ENCODE results near the gene TEN1. TPM values are rescaled to one million over a fixed set of nuclear protein-coding genes. Genes with fewer than 3 reads are reported as not detected.
A peak's percentile ranks its signal among the peaks of the same experiment; 100 is the strongest.

Gene TEN1
- total and polyA plus RNA-seq, 2 of the 13 experiments (the other 11 are each of a cell fraction or from before 2014, with no cell fraction given), result 18.0 to 21.3 TPM

- TF ChIP-seq, protein P1, sequence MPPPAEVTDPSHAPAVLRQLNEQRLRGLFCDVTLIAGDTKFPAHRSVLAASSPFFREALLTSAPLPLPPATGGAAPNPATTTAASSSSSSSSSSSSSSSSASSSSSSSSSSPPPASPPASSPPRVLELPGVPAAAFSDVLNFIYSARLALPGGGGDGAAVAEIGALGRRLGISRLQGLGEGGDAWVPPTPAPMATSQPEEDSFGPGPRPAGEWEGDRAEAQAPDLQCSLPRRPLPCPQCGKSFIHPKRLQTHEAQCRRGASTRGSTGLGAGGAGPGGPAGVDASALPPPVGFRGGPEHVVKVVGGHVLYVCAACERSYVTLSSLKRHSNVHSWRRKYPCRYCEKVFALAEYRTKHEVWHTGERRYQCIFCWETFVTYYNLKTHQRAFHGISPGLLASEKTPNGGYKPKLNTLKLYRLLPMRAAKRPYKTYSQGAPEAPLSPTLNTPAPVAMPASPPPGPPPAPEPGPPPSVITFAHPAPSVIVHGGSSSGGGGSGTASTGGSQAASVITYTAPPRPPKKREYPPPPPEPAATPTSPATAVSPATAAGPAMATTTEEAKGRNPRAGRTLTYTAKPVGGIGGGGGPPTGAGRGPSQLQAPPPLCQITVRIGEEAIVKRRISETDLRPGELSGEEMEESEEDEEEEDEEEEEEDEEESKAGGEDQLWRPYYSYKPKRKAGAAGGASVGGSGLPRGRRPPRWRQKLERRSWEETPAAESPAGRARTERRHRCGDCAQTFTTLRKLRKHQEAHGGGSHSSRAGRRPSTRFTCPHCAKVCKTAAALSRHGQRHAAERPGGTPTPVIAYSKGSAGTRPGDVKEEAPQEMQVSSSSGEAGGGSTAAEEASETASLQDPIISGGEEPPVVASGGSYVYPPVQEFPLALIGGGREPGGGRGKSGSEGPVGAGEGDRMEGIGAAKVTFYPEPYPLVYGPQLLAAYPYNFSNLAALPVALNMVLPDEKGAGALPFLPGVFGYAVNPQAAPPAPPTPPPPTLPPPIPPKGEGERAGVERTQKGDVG (CRISPR knock-in tag; IDR thresholded peaks at IDR 0.05; ENCODE audit: borderline replicate concordance), result no peak
- TF ChIP-seq ISX (CRISPR knock-in tag; conservative IDR thresholded peaks at IDR 0.05), result no peak
- TF ChIP-seq, protein P2, sequence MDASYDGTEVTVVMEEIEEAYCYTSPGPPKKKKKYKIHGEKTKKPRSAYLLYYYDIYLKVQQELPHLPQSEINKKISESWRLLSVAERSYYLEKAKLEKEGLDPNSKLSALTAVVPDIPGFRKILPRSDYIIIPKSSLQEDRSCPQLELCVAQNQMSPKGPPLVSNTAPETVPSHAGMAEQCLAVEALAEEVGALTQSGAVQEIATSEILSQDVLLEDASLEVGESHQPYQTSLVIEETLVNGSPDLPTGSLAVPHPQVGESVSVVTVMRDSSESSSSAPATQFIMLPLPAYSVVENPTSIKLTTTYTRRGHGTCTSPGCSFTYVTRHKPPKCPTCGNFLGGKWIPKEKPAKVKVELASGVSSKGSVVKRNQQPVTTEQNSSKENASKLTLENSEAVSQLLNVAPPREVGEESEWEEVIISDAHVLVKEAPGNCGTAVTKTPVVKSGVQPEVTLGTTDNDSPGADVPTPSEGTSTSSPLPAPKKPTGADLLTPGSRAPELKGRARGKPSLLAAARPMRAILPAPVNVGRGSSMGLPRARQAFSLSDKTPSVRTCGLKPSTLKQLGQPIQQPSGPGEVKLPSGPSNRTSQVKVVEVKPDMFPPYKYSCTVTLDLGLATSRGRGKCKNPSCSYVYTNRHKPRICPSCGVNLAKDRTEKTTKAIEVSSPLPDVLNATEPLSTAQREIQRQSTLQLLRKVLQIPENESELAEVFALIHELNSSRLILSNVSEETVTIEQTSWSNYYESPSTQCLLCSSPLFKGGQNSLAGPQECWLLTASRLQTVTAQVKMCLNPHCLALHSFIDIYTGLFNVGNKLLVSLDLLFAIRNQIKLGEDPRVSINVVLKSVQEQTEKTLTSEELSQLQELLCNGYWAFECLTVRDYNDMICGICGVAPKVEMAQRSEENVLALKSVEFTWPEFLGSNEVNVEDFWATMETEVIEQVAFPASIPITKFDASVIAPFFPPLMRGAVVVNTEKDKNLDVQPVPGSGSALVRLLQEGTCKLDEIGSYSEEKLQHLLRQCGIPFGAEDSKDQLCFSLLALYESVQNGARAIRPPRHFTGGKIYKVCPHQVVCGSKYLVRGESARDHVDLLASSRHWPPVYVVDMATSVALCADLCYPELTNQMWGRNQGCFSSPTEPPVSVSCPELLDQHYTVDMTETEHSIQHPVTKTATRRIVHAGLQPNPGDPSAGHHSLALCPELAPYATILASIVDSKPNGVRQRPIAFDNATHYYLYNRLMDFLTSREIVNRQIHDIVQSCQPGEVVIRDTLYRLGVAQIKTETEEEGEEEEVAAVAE (CRISPR knock-in tag; IDR thresholded peaks at IDR 0.05; ENCODE audit: borderline replicate concordance), result no peak
- TF ChIP-seq PRMT3 (CRISPR knock-in tag; IDR thresholded peaks at IDR 0.05; ENCODE audit: borderline replicate concordance, low read depth), result no peak
- no peak for TF ChIP-seq ZNF558 (CRISPR knock-in tag; IDR thresholded peaks at IDR 0.05; ENCODE audit: borderline replicate concordance)
- no peak for TF ChIP-seq MBNL3 (CRISPR knock-in tag; conservative IDR thresholded peaks at IDR 0.05)
- TF ChIP-seq, protein P3, sequence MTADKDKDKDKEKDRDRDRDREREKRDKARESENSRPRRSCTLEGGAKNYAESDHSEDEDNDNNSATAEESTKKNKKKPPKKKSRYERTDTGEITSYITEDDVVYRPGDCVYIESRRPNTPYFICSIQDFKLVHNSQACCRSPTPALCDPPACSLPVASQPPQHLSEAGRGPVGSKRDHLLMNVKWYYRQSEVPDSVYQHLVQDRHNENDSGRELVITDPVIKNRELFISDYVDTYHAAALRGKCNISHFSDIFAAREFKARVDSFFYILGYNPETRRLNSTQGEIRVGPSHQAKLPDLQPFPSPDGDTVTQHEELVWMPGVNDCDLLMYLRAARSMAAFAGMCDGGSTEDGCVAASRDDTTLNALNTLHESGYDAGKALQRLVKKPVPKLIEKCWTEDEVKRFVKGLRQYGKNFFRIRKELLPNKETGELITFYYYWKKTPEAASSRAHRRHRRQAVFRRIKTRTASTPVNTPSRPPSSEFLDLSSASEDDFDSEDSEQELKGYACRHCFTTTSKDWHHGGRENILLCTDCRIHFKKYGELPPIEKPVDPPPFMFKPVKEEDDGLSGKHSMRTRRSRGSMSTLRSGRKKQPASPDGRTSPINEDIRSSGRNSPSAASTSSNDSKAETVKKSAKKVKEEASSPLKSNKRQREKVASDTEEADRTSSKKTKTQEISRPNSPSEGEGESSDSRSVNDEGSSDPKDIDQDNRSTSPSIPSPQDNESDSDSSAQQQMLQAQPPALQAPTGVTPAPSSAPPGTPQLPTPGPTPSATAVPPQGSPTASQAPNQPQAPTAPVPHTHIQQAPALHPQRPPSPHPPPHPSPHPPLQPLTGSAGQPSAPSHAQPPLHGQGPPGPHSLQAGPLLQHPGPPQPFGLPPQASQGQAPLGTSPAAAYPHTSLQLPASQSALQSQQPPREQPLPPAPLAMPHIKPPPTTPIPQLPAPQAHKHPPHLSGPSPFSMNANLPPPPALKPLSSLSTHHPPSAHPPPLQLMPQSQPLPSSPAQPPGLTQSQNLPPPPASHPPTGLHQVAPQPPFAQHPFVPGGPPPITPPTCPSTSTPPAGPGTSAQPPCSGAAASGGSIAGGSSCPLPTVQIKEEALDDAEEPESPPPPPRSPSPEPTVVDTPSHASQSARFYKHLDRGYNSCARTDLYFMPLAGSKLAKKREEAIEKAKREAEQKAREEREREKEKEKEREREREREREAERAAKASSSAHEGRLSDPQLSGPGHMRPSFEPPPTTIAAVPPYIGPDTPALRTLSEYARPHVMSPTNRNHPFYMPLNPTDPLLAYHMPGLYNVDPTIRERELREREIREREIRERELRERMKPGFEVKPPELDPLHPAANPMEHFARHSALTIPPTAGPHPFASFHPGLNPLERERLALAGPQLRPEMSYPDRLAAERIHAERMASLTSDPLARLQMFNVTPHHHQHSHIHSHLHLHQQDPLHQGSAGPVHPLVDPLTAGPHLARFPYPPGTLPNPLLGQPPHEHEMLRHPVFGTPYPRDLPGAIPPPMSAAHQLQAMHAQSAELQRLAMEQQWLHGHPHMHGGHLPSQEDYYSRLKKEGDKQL (CRISPR knock-in tag; IDR thresholded peaks at IDR 0.05; ENCODE audit: low read depth), result no peak
- TF ChIP-seq SNAI1 (CRISPR knock-in tag; IDR thresholded peaks at IDR 0.05; ENCODE audit: borderline replicate concordance), result no peak
- TF ChIP-seq SAP130 (CRISPR knock-in tag; IDR thresholded peaks at IDR 0.05; ENCODE audit: low read depth), result peak; percentile 80
- 0 out of 2 replicates have a peak, but pooled peaks have one; percentile 48 for TF ChIP-seq ZBTB20 (CRISPR knock-in tag; IDR thresholded peaks at IDR 0.05; ENCODE audit: borderline replicate concordance, low read depth)
- peak; percentile 46; the same call in 1 of the 2 replicates for TF ChIP-seq IKZF5 (CRISPR knock-in tag; IDR thresholded peaks at IDR 0.05)
- TF ChIP-seq AGO2 (optimal IDR thresholded peaks at IDR 0.05; ENCODE audit: low read depth, low read length), result no peak
- no peak for TF ChIP-seq LCORL (IDR thresholded peaks at IDR 0.05)
- TF ChIP-seq LCORL (CRISPR knock-in tag; IDR thresholded peaks at IDR 0.05), result peak; percentile 66
- TF ChIP-seq KLF13 (CRISPR knock-in tag; IDR thresholded peaks at IDR 0.05), result no peak
- 0 out of 2 replicates have a peak, but pooled peaks have one; percentile 19 for TF ChIP-seq PHF8 (CRISPR knock-in tag; IDR thresholded peaks at IDR 0.05)
Measured at GRCh38 chr17:75998327-75998795, 19.3 kb downstream of the TEN1 start (continued).

Data from HepG2 (cell line).